Mucosa of descending colon (tissue), 3 donors: ENCODE measurements around the gene SYK. TPM values are rescaled to one million over a fixed set of nuclear protein-coding genes. Genes with fewer than 3 reads are reported as not detected.
A peak's percentile ranks its signal among the peaks of the same experiment; 100 is the strongest.

Experiments
- ATAC-seq: fragments of 200-7000 bp; cut with Tn5 transposase; one replicate; pipeline ENCODE4 v1.9.1; 2020; ENCODE audit warnings: mild to moderate bottlenecking, moderate library complexity
- DNase-seq, 3 donors: peaks; one replicate each; pipeline ENCODE4 v3.0.0-alpha.2; 2020
- H3K36me3 ChIP-seq: fragments of 200-600 bp; one replicate; pipeline ENCODE4 v1.8.0; 2021; ENCODE audit warnings: low read depth, mild to moderate bottlenecking
- H3K4me1 ChIP-seq: fragments of 200-600 bp; one replicate; pipeline ENCODE4 v1.8.0; 2021; ENCODE audit warnings: low read depth, mild to moderate bottlenecking
- H3K4me3 ChIP-seq: fragments of 200-600 bp; one replicate; pipeline ENCODE4 v1.8.0; 2021; ENCODE audit warnings: mild to moderate bottlenecking
- H3K9me3 ChIP-seq: fragments of 200-600 bp; one replicate; pipeline ENCODE4 v1.8.0; 2021; ENCODE audit warnings: mild to moderate bottlenecking
- CTCF ChIP-seq: fragments of 200-600 bp; IDR thresholded peaks from one replicate; pipeline ENCODE4 v1.8.0; 2022; ENCODE audit warnings: antibody characterized with exemption, mild to moderate bottlenecking
- intact Hi-C, 2 donors: fragments of 100-400 bp; cut with DNase I in 1 of 2; cut with micrococcal nuclease in 1 of 2; formaldehyde crosslinking; loops; one replicate each; pipeline versions ENCODE4 v1.11.0 to v1.11.1; 2022; cut with DNase I, micrococcal nuclease
- total RNA-seq, 3 donors: library from RNA; stranded (reverse); fragmentation: NEBNext Ultra II Directional in 2 of 3; extraction: Animal tissue kit (Norgen Biotek cat#: 25700) in 2 of 3; gene quantifications; one replicate each; pipeline versions ENCODE4 v1.2.1 to v1.2.4, GENCODE V29; 2021 to 2023
- donor health status: DM: no; HTN: no; CAD: no; lungs with moderate emphysema.
- donor health status: DM: no; HTN: no; CAD: no.
- donor health status: DM: no; HTN: yes; CAD: no.

Gene SYK
- total RNA-seq, 3 donors from 2014 or later = 29.0 to 59.5 (median 43.4) TPM

- H3K36me3 ChIP-seq = no peaks in the 10 kb centered on the region
- intact Hi-C loops = no loop called here
- TF ChIP-seq CTCF = no peak
- H3K4me1 ChIP-seq = no peaks in the 10 kb centered on the region
- H3K9me3 ChIP-seq = no peaks in the 10 kb centered on the region
- DNase-seq = no peak
- no peak for ATAC-seq
- no peak overlapping the region for H3K4me3 ChIP-seq
These were observed 106.2 kb downstream of the SYK start for GRCh38 chr9:90907790-90908189.

- H3K36me3 ChIP-seq = no peaks in the 10 kb centered on the region
- DNase-seq (no peak), ATAC-seq (no peak)
- no peaks in the 10 kb centered on the region for H3K9me3 ChIP-seq
- H3K4me3 ChIP-seq = no peak overlapping the region
- intact Hi-C loops = no loop called here
- no peaks in the 10 kb centered on the region for H3K4me1 ChIP-seq
- TF ChIP-seq CTCF = no peak
These were observed 107.6 kb downstream of the SYK start for GRCh38 chr9:90909225-90909624.

GRCh38 chr9:90909747-90910283 is 108.2 kb downstream of the SYK start:
- H3K9me3 ChIP-seq = no peaks in the 10 kb centered on the region
- intact Hi-C loops = loop anchor here (5.0 to 10.0 kb wide), 3 partner anchors 515 to 767 kb away; partner anchors contain the start of gene NFIL3 (in 1 of the 2)
- H3K36me3 ChIP-seq = no peaks in the 10 kb centered on the region
- H3K4me3 ChIP-seq = no peak overlapping the region
- no peaks in the 10 kb centered on the region for H3K4me1 ChIP-seq
- no peak for TF ChIP-seq CTCF
- ATAC-seq (no peak), DNase-seq (no peak)

DNA sequence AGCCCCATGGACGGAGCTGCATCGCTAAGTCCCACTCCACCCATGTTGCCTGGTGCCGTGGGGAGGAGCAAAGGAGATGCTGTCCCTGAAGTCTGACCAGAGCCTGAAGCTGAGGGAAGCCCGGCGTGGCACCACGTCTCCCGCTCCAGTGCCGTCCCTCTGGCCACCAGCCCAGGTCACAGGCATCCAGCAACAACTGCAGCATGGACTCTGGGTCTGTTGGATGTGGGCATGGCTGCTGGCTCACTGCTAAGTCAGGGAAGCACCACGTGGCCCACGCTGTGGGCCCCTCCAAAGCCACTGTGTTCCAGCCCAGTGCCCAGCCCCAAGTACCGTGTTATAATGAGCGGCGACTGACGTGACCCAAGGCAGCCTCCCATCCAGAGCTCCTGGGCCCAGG is 112.6 kb downstream of the SYK start:
- intact Hi-C loops = loop anchor here (5.0 to 10.0 kb wide), 3 partner anchors 511 to 763 kb away; partner anchors contain the start of gene NFIL3 (in 1 of the 2)
- no peak for TF ChIP-seq CTCF

DNA sequence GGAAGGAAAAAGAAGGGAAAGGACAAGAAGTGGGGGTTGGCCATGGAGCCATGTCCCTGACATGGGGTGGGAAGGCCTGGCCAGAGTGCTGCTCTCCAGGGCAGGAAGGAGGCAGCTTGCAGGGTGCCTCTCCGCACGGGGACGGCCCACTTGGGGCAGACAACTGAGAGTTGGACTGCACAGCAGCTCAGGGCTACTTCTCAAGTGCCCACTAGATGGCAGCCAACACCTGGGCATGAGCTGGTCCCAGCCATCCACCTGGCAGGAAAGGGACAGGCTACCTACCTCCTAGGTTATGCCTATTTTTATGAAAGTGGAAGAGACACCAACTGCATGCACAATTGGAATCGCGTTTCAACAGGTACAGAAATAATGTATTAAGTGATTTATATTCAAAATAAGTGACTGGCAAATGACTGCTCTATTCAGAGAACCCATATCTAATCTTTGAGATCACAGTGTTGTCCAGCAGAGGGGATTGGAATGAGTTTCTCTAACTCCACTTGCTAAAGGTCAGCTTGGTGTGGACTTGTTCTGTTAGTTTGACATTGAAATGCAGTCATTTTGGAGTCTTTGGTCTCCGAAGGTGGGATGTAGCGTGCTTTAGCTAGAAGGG is 113.4 kb downstream of the SYK start:
- TF ChIP-seq CTCF = peak; percentile 79
- DNase-seq = peak; percentile 66 to 82 (median 74)
- intact Hi-C loops = loop anchor here (5.0 to 10.0 kb wide), 3 partner anchors 510 to 762 kb away; partner anchors contain the start of gene NFIL3 (in 1 of the 2)
- H3K9me3 ChIP-seq = no peaks in the 10 kb centered on the region
- no peaks in the 10 kb centered on the region for H3K4me1 ChIP-seq
- no peak overlapping the region for H3K4me3 ChIP-seq
- ATAC-seq = peak; percentile 97
- H3K36me3 ChIP-seq = no peaks in the 10 kb centered on the region

More for the DNA sequence above, 112.6 kb downstream of the SYK start:
- no peaks in the 10 kb centered on the region for H3K4me1 ChIP-seq
- ATAC-seq (no peak), DNase-seq (no peak)
- H3K36me3 ChIP-seq = no peaks in the 10 kb centered on the region
- H3K9me3 ChIP-seq = no peaks in the 10 kb centered on the region
- H3K4me3 ChIP-seq = no peak overlapping the region
